T1000 (cell line): ENCODE data around the gene UBQLN4.
"Not testable (repeated sequence)": the region's sequence is repeated elsewhere in the genome, so short reads cannot be mapped to it uniquely, and the experiment has no call there.

Source experiments
- DNase-seq: peaks from one replicate; lab custom pipeline; 2025; ENCODE audit warnings: mixed read lengths; lab: John Stamatoyannopoulos, UW

Gene UBQLN4

DNA sequence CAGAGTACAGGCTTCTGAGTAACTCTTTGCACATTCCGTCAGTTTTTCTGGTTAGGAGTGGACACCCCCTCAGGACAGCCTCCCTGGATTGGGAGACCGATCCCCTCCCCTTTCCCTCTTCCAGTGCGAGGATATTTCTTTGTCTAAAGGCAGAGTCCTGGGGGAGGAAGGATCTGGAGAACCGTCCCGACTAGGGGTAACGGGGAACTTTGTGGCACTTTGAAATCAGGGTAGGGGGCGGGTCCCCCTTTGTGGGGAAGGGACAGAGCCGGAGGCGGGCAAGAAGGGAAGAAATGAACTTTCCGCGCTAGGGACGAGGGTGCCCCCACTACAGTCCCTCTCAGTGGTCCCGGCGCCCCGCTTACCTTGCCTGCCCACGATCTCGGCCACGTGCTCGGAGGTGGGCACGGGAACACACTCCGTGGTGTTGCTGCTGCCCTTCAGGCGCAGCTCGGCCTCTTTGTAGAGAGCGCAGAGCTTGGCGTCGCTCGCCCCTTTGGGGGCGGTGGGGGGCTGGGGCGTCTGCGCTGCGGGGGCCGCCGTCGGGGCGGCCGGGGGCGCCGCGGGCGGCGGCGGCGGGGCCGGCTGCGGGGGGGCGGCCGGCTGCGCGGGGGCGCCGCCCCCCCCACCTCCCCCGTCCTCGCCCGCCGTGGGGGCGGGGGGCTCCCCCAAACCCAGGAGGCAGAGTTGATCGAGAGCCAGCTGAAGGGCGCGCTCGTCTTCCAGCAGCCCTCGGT is 27.8 kb upstream of the UBQLN4 start:
- peak; percentile 6 for DNase-seq

- DNase-seq, result no peak
Observed at GRCh38 chr1:156080863-156081179, 27.2 kb upstream of the UBQLN4 start.

DNA sequence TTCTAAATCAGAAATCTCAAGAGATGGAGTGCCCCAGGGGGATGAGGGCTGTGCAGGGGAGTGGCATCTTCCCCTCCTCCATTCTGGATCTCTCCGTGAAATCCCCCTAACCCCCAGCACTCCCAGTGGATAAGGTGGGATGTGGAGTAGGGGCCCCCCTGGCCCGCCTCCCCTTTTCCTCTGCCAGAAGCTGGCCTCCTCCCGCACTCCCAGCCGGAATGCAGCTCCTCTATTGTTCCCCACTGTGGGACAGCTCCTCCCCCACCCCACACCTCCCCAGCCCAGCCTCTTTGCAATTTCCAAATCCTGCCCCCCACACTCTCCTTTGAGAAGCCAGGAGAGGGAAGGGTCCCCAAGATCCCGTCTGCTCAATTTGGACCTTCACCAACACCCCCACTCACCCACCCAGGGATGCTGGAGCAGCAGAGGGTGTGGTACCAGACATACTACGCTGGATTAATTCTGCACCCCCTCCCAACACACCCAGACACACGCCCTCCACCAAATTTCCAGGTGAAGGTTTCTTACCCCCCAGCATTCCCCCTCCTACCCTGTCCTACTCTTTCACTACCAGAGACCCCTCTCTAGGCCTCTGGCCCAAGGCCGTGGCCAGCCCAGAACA is 26.8 kb upstream of the UBQLN4 start:
- DNase-seq, result no peak

DNA sequence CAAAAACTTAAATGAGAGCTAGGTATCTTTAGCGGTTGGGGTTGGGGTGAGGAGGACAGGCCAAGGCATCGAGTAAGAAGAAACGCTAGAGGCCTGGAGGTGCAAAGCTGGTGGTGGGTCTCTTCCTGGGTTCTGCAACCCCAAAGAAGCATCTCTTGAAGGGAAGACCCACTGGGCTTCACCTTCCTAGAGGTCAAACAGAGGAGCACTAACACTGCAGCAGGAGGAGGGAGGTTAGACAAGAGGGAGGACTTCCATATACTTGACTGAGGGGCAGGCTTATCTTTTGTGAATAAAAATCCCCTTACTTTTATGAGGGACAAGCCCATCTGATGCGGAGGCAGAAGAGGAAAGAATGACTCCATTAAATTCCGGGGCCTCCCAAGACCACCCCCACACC is 26.2 kb upstream of the UBQLN4 start:
- DNase-seq, result no peak

- DNase-seq, result no peak
Observed at GRCh38 chr1:156078728-156079127, 25.1 kb upstream of the UBQLN4 start.

- no peak for DNase-seq
Observed at GRCh38 chr1:156077430-156077760, 23.8 kb upstream of the UBQLN4 start.

- no peak for DNase-seq
Observed at GRCh38 chr1:156076609-156077429, 23.2 kb upstream of the UBQLN4 start.

DNA sequence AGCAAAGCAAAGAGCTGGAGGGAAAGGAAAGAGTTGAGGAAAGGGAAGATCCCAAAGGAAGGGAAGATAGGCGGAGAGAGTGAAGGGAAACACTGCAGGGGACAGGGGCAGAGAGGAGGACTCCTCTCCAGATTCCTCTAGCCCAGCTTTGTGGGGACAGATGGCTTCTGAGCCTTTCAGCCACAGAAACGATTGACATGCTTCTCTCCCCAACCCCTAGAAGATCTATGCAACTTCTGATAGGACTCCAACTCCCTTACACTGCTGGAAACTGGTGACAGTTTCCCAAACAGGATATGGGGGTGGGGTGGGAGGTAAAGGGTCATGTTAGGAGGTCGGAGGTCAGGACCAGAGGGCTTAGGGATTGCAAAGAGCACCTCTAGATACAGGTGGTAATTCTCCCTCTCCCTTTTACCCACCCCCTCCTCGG is 22.2 kb upstream of the UBQLN4 start:
- DNase-seq, result no peak

DNA sequence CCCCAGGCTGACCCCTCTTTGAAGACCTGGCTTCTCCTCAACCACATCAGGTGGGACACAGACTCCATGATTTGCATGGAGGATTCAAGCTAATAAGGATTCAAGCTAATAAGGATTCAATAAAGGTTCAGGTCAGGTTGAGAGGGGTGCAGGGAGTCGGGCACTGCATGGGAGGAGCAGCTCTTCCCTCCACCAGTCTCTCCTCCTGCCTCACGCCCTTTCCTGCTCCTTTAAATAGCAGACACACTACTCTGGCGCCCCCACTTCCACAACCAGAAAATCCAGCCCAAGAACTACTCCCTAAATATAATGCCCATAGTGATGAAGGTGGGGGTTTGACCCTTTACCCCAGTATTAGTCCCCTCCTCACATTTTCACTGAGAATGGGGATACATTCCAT is 21.6 kb upstream of the UBQLN4 start:
- no peak for DNase-seq

DNA sequence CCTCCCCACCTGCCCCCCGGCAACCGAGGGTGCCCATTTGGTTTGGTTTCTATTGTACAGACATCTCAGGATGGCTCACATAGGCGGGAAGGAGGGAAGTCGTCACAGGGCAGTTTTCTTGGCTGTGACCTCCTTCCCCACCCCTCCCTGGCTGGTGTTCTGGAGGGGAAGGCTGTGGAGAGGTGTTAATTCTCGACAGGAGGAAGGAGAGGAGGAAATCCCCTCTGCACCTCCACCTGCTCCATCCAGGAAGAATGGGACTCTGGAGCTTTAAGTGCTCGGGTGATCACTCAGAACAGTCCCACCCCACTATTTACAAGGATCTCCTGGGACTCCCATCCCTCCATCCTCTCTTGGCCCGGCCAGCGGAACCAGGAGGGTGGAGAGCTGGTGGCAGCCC is 21.1 kb upstream of the UBQLN4 start:
- DNase-seq, result no peak

DNA sequence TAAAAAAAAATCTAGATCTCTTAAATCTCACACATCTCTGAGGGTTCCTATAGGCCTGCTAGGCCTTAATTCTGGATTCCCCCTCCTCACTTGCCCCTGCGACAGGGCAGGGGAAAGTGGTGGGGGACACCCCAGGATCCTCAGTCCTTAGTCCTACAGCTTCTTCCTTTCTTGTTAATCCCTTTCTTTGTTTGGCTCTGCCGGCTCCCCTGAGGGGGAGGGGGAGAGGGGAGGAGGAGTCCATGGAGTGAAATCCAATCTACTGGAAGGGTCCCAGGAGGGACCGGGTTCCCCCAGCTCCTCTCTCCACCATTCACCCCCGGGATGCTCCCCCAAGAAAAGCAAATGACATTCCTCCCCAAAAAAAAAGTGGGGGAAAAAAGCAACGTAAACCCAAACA is 20.1 kb upstream of the UBQLN4 start:
- no peak for DNase-seq

DNA sequence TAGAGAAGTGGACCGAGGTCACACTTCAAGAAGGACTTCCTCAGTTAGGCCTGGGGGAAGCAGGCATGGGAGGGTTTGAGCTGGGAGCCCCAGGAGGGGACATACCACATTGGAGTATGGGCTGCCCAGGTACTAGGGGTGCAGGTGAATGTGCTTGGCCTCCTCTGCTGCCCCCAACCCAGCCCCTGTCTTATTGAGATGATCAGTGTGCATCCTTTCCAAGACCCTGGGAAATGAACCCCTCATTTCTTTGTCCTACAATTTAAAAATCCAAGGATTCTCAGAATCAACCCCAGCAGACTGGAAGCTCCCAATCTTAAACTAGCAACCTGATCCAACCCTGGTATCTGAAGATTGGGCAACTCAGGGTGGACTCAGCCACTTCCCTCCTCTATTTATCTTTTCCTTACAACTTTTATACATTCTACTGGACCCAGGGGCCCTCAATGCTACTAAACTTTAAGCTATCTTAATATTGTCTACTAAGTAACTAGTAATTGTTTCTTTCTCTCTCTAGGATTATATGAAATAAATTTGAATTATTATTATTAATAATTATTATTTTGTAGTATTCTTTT is 19.6 kb upstream of the UBQLN4 start:
- no peak for DNase-seq

- no peak for DNase-seq
Observed at GRCh38 chr1:156072251-156072650, 18.7 kb upstream of the UBQLN4 start.

DNA sequence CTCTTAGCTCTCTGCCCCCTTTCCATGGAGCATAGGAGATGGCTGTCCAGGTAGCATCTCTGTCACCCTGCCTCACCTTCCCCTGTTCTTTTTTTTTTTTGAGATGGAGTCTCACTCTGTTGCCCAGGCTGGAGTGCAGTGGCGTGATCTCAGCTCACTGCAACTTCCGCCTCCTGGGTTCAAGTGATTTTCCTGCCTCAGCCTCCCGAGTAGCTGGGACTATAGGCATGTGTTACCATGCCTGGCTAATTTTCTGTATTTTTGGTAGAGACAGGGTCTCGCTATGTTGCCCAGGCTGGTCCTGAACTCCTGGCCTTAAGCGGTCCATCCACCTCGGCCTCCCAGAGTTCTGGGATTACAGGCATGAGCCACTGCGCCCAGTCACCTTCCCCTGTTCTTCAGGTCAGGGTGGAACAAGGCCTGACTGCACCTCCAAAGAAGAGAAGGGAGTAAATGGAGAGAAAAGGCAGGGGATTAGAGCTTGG is 17.8 kb upstream of the UBQLN4 start:
- not testable (repeated sequence) for DNase-seq

- DNase-seq, result no peak
Observed at GRCh38 chr1:156070548-156070947, 16.9 kb upstream of the UBQLN4 start.

DNA sequence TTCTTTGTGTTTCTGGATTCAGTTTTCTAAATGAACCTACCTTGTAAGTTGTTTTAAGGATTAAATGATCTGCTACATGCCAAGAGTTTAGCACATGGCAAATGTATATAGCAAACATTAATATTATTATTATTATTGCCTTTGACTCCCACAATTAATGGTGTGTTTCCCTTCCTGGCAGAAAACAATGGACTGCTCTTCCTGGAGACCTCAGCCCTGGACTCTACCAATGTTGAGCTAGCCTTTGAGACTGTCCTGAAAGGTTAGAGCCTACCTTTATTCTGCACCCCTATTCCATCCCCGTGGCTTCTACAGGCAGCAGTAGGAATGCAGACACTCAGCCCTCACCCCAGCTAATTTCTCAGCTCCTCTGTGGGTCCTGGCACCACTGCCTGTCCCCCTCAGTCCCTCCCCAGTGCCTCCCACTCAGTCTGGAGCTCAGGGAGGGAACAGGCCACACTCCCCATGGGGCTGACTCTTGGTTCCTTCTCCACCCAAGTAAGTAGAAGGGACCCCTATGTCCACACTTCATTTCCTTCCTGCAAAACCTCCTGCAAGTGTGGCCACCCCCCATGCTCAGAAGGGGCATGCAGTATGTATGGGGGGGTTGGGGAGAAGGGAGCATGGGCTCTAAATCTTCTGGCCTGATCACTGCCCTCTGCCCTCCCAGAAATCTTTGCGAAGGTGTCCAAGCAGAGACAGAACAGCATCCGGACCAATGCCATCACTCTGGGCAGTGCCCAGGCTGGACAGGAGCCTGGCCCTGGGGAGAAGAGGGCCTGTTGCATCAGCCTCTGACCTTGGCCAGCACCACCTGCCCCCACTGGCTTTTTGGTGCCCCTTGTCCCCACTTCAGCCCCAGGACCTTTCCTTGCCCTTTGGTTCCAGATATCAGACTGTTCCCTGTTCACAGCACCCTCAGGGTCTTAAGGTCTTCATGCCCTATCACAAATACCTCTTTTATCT is 16.2 kb upstream of the UBQLN4 start:
- no peak for DNase-seq

DNA sequence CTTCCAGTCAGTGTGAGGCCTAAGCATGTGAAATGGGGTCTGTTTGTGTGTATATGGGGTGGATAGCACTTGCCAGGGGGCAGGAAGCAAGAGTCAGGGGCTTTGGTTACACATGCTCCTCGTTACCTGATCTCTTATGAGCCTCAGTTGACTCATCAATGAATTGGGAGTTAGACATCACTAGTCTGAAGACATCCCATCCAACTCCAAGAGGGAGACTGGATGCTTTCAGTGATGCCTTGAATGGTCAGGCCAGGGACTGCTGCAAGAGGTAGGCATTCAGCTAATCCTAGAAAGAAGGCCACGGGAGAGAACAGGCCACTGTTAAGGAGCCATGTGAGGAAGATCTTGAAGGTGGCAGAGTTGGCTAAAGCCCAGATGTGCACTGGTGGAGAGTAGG is 13.7 kb upstream of the UBQLN4 start:
- DNase-seq, result no peak

- DNase-seq, result no peak
Observed at GRCh38 chr1:156065871-156066270, 12.3 kb upstream of the UBQLN4 start.

GRCh38 chr1:156065212-156065611 is 11.6 kb upstream of the UBQLN4 start:
- no peak for DNase-seq

DNA sequence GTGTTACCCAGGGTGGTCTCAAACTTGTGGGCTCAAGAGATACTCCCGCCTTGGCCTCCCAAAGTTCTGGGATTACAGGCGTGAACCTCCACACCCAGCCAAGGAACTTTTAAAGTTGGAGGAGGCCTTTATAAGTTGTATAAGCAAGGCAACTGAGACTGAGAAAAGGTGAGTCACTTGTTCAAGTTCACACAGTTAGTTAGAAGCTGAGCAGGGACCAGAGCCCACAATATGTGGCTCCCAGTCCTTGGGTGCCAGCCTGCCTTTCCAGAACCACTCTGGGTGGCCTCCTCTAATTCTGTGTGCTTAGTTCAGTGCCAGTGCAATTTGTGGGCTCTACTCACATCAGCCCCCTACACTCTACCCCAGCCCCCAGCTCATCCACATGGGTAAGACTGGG is 11.0 kb upstream of the UBQLN4 start:
- DNase-seq, result no peak

DNA sequence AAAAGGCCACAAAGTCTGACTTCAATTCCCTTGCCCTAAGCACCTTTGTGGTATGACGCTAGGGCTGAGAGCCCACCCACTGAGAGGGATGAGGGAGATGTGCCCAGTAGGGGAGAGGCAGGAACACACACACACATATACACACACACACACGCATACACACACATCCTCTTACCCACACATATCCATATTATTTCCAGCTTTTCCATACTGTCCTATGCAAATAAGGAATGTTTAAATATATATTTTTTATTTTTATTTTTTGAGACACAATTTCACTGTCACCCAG is 10.3 kb upstream of the UBQLN4 start:
- no peak for DNase-seq

- no peak for DNase-seq
Observed at GRCh38 chr1:156062189-156062588, 8.6 kb upstream of the UBQLN4 start.
